ENCODE measurements around the gene PDLIM1.

Gene PDLIM1, protein sequence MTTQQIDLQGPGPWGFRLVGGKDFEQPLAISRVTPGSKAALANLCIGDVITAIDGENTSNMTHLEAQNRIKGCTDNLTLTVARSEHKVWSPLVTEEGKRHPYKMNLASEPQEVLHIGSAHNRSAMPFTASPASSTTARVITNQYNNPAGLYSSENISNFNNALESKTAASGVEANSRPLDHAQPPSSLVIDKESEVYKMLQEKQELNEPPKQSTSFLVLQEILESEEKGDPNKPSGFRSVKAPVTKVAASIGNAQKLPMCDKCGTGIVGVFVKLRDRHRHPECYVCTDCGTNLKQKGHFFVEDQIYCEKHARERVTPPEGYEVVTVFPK

GRCh38 chr10:95290461-95291364 is at the start of gene PDLIM1:
PDLIM1 (minus strand) TSS chr10:95291003; CDS start chr10:95290915, 88 bp downstream.
- DNase-seq = peak; percentile 16

- no peak for DNase-seq
Observed at GRCh38 chr10:95339863-95340262, 49.1 kb upstream of the PDLIM1 start.

DNA sequence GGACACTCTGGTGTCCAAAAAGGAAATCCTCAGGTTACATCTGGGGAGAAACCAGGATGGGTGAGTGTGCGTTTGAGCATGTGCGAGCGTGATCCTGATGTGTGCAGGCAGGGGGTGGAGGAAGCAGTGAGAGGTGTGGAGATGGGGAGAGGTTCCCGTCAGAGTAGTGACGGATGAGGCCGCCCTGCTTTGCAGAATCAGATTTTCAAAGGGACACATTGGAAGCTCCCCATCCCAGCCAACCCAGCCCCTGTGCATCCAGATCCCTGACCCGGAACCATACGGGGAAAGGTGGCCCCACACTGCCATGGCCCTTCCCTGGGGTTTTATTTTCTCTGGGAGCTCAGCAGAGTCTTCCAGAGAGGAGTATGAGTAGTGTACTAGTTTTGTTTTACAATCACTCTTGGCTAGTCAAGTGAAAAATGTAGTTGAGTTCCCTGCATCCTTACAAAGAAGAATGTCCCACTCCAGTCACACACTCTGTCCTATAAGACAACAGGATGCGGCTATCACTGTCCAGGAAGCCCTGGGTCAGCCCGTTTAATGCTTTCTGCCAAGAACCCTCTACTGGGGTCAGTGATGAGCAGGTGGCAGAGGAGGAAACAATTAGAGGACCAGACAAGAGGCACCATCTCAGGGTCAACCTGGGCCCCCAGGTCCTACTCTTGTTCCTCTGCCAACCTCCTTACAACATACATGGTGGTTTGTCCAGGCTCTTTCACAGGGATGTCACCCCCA is 46.8 kb upstream of the PDLIM1 start:
- DNase-seq = no peak

DNA sequence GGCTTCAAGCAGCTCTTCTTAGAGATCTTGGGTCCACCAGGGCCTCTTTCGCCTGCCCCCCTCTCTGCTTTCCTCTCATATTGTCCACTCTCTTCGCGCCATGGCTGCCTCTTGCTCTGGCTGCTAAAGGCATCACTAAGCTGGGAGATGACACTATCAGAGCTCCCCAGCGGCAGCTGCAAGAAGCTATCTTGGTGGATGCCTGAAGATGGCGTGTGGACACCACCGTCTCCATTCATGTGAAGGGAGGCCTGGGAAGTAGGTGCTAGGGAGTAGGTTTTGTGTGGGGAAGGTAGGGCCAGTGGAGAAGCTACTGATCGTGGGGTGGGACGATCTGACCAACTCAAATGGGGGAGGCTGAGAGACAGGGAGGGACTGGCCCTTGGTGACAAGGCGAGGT is 45.9 kb upstream of the PDLIM1 start:
- DNase-seq = no peak

- no peak for DNase-seq
Observed at GRCh38 chr10:95335933-95336699, 45.3 kb upstream of the PDLIM1 start.

- no peak for DNase-seq
Observed at GRCh38 chr10:95334805-95335144, 44.0 kb upstream of the PDLIM1 start.

DNA sequence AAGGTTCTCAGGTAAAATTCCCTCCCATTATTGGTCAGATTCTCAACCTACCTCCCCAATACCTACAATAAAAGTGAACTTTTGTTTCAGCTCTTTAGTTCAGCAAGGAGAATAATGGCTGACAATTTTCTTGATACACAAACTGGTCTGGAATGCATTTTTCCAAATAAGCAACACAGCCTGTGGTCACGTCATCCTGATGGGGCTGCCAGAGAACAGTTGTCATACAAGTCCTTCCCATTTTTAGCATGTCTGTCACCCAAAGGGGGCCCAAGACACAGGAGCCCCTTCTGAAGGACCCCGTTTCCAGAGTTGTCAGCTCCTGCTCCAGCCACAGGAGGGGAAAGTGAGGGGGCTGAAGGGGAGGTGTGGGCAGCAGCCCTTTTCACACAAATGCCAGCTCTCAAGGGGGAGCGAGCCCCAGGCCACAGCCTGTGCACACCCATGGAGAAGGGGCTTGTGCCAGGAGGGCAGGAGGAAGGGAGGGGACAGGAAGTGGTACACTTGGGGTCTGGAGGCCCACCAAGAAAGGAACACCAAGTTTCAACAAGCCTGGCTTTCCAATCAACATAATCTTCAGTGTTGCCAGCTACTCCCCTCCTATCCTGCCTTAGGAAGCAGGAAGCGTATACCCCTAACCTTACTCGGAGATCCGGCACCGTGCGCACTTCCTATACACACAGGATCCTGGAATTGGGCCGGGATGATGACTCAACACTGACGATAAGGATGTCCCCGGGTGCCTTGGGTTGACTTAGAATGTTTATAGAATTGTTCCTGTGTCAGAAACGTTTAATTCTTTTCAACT is 43.4 kb upstream of the PDLIM1 start:
- DNase-seq = no peak

- no peak for DNase-seq
Observed at GRCh38 chr10:95332666-95333249, 42.0 kb upstream of the PDLIM1 start.

- DNase-seq = no peak
Observed at GRCh38 chr10:95331596-95332130, 40.9 kb upstream of the PDLIM1 start.

GRCh38 chr10:95330966-95331453 is 40.2 kb upstream of the PDLIM1 start:
- no peak for DNase-seq

DNA sequence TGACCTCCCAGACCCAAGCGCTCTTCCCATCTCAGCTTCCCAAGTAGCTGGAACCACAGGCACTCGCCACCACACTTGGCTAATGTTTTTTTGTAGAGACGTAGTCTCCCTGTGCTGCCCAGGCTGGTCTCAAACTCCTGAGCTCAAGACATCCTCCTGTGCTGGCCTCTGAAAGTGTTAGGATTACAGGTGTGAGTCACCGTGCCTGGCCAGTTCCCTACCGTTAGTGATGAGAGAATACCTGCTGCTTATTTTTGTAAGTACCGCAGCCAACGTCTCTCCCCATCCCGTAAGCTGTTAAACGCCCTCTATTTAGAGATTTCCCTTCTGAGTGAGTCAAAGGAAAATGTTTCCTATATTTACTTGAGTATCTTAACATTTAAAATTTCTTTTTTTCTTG is 38.5 kb upstream of the PDLIM1 start:
- no peak for DNase-seq

DNA sequence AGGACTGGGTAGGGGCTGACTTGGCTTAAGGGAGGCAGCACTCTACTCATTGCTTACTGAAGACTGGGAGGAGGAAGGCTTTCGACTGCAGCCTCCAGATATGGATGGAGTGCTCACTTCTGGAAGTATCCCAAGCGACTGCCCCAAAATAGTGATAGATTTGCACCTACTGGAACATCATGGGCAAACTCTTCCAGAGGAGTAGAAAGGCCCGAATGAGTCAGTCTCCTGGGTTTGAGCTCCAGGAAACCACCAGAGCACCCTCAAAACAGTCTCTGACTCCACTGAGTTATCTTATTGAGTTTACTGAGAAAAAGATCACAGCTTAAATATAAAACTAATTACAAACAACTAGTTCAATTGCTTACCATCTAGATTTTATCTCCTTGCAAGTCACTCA is 37.2 kb upstream of the PDLIM1 start:
- DNase-seq = no peak

DNA sequence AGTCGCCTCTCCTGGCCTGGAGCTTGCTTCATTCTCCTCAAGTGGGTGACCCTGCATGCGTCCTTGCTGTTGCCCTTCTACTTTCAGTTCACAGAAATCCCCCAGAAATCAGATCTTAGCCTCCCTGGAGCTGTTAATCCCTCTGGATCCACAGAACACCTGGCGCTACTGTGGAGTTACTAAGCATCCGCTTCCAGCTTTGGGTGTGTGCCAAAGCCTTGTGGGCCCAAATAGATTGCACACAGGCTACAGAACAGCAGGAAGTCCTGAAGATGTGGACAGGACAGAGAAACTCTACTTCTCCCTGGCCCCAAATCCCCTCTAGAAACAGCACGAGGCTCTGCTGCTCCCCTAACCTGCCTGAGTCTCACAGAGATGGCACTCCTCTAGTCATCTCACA is 36.6 kb upstream of the PDLIM1 start:
- no peak for DNase-seq

- no peak for DNase-seq
Observed at GRCh38 chr10:95326396-95326795, 35.6 kb upstream of the PDLIM1 start.

DNA sequence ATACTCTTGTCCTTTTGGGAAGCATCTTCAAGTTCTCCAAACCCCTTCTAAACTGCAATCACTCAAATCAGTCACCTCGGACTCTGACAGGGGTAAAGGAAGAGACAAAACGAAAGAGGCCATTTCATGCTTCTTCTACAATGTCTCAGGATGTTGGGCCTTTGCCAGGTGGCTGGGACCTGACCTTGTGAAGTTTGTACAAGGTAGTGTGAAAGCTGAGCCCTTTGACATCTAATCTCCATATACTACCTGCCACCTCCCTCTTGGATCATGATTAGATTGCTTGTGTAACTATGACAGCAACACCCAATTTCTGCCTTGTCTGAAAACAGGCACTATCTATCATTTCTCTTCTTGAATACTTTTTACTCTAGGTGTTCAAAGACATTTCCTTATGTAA is 35.1 kb upstream of the PDLIM1 start:
- no peak for DNase-seq

DNA sequence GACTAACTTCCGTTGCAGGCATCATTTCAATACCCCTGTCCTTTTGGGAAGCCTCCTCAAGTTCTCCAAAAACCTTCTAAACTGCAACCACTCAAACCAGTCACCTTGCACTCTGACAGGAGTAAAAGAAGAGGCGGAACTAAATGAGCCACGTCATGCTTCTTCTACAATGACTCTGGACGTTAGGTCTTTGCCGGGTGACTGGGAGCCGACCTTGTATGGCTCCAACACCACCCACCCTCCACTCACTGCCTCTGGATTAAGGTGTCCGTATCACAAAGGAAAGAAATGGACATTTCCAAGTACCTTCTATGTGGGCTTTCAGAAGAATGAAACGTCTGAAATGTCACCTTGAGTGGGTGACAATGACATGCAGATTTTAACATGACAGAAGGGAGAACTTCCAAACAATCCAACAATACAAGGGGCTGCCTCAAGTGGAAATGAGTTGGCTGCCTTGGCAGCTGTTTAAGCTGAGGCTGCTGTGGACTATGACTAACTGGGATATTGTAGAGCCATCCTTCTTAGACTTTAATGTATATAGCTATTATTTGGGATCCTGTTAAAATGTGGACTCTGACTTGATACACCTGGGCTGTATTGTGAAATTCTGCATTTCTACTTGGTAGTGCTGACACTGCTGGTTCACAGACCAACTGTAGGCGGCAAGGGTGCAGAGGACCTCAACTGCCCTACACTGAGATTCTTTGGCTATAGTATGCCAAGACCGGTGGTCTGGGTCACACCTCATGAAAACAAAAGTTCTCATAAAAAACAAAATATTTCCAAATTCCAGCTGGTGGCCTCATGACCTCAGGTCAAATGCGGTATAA is 33.8 kb upstream of the PDLIM1 start:
- no peak for DNase-seq

DNA sequence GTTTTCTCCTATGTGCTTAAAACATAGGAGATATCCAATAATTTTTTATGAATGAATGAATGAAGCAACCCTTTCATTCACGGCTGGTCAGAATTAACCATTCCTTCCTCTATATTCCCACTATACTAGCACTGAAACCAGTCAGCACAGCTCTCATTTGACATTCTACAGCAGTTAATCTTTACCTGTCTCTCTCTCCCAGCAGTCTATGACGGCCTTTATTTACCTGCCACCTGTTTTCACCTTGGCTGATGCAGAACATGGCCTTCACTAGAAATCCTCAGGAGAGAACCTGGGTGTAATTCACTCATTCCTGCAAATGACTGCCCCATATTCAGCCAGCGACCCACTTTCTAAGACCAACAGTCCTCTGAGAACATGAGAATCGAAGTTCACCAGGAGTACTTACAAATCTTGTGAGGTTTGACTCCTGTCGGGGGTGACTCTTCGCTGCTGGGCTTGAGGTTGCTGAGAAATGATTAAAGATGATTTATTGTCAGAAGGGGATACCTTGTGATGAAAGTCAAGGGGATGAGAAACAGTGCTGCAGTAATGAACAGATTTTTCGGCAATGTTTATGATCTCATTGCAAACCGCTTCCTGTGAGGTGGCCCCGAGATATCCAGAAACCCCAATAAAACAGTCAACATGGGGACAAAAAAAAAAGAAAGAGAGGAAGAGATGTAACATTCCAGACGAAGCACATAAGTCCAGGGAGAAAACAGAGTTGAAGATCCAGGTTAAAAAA is 30.9 kb upstream of the PDLIM1 start:
- DNase-seq = no peak

- no peak for DNase-seq
Observed at GRCh38 chr10:95319239-95319638, 28.4 kb upstream of the PDLIM1 start.

DNA sequence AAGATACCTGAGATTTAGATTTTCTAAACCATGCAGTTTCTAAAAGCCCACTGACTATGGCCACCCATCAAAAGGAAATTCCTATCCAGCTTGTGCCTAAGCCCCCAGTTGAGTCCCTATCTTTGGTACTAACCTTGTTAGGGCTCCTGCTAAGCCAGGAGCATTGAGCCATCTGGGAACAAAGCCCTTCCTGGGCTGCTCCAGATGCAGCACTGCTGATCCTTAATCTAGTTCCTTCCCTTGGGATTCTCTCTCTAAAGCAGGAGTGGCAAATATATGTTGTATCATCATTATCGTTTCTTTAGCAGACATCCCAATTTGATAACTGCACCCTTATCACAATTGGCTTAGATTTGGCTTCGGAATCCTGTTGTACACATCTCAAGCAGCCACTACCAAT is 24.7 kb upstream of the PDLIM1 start:
- no peak for DNase-seq

Measured in activated CD4-positive, alpha-beta T cell treated with anti-CD3 and anti-CD28 coated beads, Interleukin-2, amount 50 U/mL, for 16 hours (primary cell).